ENCODE results near the gene VANGL1.

The VANGL1 gene

DNA sequence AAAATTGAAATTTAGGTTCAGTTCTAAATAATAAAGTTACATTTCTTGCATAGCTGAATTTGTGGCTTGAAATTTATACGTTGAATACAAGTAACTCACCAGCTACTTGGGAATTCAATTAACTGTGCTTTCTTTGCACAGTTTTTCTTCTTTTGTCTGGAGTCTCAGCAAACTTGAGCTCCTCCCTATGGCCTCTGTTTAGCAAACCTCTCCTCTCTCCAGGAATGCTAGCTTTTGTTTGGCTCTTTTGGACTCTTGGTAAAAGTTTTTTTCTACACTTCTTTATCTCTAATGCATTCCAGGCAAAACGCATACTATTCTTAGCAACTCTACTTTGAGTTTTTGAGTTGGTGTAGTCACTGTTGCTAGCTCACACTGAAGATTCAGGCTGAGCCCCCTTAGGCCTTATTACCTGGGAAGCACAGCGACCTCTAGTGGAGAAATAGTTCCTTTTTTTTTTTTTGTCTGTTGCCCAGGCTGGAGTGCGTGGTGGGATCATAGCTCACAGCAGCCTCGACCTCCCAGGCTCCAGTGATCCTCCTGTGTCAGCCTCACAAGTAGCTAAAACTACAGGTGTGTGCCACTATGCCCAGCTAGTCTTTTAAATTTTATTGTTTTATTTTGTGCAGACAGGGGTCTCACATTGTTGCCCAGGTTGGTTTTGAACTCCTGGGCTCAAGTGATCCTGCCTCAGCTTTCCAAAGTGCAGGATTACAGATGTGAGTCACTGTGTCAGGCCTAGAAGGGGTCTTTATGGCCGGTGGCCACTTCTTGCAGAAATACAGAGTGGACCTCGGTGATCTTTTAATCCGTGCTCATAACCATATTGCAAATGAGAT is 65.0 kb downstream of the VANGL1 start:
- peak; percentile 6 for DNase-seq

DNA sequence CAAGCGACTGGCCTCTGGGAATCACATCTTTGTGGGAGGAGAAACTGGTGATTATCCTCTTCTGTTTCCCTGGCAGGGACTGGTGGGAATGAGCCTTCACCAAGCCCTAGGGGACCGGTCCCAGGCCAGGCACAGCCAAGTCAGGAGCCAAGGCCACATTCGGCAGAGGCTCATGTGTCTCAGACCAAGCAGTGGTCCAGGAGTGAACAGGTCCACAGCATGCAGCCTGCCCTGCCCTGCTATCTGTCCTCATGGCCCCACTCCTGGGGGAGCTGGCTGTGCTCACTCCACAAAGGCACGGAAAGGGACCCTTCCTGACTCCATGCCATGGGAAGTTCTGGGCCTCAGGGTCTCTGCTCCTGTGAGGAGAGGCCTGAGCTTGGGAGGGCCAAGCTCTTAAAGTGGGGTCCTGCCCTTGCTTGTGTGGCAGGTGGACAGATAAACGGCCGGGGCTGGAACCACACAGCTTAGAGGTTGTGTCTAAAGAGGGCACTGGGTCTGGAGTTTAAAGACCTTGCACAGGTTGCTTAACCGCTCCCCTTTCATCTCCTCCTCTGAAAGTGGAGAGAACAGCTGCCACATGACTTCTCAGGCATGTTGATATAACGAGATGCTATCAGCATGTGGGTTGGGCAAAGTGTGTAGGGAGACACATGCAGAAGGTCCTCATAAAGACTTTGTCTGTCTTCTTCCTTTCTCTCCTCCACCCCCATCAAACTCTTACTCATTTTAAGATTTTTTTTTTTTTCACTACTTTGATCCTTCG is 69.3 kb downstream of the VANGL1 start:
- DNase-seq, result no peak

DNA sequence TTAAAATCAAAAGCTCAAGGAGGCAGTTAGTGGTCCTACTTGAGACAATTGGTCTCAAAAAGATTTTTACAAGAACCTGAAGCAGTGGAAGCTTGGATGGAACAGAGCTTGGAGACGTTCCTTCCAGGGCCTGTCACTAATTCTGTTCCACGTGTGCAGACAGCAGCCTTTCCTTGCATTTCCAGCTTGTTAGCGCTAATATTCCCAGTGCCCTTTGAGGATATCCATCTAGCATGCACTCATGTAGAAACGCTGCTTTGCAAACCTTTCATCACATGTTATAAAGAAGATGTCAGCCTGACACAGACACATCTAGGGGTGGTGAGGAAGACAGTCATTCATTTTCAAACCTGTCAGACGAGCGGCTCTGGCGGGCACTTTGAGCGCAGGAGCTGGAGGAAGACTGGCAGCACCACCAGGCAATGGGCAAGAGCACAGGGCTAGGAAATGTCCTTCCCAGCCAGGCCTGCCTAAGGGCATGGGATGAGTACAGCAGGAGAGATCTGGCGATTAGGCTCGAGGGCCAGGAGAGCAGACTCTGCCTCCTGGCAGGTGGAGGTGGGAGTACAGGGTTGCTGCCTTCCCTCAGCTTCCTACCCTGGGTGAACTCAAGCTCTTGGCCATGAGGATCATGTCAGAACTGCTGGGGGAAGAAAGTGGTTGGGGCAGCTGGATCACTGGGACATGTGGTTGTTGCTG is 71.3 kb downstream of the VANGL1 start:
- no peak for DNase-seq

DNA sequence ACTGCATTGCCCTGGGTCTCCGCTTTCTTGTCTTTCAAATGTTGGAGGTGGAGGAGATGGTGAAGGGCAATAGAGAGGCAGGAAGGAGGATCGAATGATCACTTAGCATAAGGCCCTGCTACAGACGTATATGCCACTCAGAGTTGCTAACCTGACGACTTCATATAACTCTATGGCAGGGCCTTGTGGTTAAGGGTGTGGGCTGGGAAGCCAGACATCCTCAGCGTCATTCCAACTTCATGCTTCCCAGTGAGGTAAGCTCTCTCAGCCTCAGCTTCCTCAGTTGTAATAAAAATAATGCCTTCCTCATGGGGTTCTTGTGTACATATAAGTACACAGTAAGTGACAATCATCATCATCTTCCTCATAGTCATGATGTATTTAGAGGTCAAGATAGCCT is 72.1 kb downstream of the VANGL1 start:
- DNase-seq, result no peak

DNA sequence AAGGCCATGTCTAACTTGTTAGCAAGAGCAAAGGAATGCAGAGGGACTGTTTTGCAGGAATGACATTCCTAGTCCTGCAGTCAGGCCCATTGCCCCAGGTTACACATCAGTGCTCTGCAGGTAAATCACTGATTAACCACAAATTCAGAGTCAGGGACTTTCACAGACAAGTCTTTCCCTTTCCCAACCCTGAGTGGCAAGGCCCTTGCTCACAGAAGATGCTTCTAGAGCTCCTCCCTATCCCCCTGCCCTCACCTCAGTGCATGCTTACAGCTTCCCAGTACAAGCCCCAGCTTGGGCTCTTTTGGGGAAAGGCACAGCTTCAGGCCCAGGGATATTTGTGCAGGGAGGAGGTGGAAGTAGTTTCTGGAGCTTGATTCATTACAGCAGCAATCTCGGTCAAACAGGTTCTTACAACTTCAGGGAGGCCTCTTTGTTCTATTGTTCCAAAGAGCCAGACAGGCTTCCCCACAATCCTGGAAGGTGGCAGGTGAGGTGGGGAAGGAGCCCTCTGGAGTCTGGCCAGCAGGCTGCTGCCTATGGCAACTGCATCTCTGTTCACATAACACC is 72.9 kb downstream of the VANGL1 start:
- DNase-seq, result peak; percentile 71

DNA sequence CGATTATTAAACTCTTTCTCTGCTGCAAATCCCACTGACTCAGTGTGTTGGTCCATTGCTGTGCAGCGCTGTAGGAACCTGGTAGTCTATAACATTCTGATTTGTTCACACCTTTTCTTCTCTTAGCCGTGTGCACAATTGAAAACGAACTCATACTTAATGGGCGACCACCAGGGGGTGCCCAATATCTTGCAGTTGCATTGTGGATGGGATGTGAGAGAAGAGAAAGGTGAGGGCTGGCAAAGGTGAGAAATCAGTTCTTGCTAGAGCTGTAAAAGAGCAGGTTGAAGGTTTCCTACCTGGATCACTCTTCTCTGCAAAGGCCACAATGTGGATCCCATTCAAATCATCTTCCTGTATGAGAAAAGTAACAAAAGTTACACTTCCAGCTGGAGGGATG is 75.8 kb downstream of the VANGL1 start:
- peak; percentile 53 for DNase-seq

DNA sequence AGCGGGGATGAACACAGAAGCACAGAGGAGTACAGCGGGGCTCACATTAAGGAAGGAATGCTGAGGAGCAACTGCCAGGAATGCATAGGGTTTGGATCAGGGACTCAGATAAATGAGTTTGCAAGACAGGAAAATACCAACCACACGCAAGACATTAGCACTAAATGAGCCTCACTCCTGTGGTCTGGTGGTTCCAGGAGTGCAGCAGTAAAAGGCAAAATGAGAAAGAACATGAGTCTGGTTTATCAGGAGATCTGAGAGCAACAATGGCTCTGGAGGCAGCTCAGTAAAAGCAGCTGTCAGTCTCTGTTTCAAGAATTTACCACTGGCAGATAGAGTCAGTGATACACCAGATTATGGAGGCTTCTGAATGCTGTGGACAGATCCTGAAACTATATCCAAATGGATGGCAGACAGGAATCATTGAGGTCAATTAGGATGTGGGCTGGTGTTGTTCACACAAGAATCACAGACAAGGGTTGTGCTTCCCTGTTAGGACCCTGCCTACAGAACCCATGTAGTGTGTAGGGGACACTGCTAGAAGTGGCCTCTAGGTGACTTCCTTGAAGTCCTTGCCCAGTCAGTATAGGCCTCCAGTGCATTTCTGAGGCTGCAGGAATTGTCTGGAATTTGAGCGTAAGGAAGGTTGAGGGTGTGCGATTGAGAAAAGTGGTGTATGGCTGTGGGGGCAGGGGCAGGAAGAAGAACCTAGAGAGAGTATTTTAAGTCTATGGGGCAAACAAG is 76.4 kb downstream of the VANGL1 start:
- DNase-seq, result no peak

DNA sequence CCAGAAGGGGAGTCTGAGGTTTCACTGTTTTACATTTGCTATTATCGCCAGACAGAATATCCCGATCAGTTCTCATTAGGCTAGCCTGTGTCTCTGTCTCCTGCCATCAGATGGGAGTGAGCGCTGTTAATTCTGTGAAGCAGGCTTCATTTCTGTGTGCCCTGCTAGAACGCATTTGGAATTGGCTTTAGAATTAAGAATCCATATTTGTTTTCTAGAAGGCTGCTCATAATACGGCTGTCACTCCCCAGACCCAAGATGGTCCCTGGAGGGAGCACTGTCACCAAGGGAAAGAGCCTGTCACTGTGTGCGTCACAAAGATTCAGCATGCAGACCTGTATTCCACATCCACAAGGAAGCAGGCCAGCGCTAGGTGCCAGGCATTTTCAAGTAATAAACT is 77.5 kb downstream of the VANGL1 start:
- no peak for DNase-seq

DNA sequence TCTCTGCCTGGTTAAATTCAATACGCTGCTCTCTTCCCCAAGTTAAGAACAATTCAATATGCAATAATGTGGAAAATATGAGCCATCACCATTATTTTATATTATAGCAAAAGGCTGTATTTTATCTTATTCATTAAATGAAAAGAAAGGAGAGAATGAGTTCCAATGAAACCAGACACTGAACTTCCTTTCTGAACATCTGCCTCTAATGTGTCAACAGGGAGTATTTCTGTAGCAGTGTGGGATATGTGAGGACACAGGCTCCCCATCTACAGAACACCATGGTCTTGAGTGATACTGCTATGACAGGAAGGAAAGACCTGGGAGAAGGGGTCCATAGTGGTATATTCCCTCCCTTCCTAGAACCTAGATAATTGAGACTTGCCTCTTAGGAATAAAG is 80.5 kb downstream of the VANGL1 start:
- peak; percentile 9 for DNase-seq

DNA sequence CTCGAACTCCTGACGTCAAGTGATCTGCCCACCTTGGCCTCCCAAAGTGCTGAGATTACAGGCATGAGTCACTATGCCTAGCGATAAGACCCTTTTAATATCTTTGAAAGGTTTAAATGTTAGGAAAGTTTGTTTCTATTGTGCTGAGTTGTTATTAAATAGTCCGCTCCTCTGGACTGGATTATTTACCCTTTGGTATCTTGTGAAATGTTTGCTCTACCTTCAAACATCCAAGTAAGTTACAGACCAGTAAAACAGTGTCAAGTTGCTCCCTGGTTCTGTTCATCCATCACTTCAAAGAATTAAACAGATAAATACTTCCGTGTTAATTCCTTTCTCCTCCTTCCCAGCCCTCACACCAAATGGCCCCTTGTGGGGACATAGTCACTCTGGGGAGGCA is 82.0 kb downstream of the VANGL1 start:
- DNase-seq, result no peak

DNA sequence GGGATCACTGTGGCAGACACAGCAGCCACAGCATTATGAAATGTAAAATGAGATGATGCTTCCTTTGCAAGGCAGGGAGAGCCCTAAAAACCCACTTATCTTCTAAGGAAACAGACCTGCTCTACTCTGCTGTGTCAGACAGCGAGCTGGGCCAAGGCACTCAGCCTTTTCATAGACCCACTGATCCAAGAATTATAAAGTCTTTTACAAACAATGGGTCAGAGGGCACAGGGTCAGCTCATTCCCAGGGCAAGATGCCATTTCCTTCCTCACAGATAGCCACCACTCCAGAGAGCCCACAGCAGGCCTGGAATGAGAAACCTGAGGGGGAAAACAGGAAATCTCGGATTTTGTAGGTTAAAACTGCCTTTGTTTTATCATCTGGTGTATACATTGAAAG is 83.8 kb downstream of the VANGL1 start:
- DNase-seq, result no peak

DNA sequence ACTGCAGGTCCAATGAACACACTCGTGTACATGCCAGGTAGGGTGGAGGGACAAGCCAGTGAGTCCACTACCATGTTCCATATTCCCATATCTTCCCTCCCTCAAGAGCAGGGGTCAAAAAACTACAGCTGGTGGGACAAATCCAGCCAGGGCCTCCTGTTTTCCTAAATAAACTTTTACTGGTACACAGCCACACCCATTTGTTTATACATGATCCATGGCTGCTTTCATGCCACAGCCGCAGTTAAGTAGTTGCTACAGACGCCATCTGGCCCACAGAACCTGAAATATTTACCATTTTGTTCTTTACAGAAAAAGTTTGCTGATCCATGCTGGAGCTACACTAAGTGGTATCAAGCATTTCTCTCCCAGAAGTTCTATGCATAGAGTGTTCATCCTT is 84.4 kb downstream of the VANGL1 start:
- no peak for DNase-seq

DNA sequence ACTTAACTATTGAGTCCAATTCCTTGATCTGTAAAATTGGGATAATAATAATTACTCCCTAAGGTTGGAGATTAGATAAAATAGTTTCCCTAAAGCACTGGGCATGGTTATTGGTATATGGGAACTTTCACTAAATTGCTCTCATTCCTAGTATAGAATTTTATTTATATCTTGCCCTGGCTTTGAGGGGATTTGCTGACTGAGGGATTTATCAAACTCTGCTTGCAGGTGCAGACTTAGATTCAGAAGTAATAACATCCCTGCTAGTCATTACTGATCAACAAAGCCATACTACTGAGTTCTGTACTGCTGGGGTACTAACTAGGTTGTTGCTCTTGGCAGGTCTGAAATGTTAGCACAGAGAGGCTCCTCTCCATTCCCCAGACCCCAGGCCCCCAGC is 84.8 kb downstream of the VANGL1 start:
- no peak for DNase-seq

DNA sequence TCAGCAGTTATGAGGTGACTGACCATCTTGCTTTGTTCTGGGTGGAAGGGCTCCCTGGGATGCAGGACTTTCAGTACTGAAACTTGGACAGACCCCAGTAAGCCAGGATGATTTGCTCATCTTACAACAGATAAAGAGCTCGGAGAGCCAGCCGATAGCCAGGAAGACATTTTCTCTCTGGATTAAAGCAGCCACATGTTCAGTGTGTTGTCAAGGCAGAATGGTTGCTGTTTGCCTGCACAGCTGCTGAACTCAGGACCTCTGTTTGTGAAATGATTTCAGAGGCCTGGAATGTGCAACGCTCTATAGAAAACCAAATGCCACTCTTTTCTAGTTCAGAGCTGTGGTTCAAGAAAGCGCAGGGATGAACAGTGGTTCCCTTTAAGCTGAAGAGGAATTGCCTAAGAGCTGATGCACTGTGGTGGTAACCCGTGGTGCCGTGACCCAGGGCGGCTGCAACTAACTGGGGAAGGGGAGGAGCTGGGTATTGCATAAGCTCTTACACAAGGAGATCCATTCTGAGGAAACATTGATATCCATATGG is 86.0 kb downstream of the VANGL1 start:
- no peak for DNase-seq

DNA sequence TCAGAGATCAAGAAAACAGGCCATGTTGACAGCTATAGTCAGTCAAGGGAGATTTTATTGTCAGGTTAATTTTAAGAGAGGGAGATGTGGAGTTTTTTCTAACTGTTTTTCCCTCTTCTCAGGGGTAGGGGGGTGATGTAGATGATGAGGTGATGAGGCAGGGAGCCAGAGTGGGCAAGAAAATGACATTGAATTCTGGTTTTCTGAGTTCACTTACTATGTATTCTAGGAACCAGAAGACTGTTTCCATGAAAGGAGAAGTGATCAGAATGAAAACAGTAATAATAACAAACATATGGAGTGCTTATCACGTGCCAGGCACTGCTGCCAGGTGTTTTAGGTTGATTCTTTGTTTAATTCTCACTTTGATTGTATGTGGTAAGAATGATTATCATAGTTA is 86.6 kb downstream of the VANGL1 start:
- DNase-seq, result no peak

DNA sequence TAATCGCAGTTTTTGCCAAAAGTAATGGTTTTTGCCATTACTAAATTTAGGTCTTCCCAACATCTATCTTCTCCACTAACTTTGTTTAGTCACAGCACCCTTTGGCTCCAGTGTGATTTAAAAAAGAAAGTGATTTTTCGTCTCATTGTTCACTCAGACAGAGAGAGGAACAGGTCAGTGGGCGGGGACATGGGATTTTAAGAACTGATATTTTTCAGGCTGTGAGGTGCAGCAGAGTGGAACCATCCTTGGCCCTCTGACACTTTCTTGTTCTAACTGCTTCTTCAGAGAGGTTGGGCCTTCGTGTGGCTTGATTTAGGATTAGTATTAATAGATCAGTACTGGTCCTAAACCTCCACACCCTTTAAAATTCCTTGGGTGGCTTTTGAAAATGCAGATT is 88.0 kb downstream of the VANGL1 start:
- no peak for DNase-seq

DNA sequence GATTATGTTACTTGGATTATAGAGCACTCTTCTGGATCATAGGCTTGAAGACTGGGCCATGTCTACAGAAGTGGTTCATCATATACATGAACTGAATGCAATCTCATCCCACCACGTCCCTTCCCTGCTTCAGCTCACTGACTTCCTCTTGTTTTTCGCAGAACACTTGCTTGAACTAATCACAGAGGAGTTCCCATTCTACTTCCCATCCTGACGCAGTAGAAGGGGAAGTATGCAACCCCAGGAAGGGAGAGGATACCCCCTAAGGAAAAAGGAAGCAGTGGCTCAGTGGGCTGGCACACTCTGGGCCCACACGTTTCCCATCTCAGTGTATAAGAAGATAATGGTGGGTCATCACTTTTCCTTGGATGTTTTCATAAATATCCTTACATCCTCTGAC is 90.5 kb downstream of the VANGL1 start:
- DNase-seq, result no peak

DNA sequence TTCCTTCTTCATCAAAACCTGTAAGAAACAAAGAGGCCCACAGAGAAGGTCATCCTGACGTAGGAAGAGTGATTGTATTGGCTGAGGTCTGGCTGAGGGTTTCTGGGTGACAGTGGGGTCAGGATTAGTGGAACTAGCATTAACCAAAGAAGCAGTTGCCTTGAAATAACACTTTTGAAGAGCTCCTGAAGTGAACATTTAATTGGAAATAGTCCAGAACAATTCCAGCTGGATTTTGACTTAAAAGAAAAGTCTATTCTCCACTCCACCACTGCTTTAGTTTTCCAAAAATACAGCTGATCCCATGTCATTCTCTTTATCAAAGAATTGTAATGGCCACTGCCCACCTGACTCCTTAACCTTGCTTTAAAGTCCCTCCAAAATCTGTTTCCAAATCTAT is 99.0 kb downstream of the VANGL1 start:
- no peak for DNase-seq

DNA sequence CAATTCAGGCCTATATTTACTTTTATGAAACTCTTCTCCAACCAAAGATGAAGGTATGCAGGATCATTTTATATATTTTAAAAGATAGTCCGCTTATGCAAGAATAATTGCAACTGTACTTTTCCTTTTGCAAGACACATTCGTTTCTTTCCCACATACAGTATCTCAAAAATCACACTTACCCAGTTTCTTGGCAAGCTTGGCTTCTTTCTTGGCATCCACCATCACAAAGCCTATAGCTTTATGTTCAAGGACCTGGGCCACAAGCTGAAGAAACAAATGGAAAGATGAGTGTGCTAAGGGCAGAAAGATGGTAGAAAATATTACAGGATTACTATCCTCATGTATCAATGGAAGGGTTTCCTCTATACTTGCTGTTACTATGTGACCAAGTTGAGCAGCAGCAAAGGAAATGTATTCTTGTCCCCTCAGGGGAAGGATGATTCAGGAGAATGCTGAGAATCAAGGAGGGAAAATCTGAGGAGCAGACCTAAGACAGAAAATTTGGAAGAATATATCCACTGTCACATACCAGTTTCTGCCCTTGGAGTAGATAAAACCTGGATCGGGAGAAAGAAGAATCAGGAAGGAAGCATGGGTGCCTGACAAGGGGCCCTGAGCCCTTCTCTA is 103.0 kb downstream of the VANGL1 start:
- DNase-seq, result no peak

DNA sequence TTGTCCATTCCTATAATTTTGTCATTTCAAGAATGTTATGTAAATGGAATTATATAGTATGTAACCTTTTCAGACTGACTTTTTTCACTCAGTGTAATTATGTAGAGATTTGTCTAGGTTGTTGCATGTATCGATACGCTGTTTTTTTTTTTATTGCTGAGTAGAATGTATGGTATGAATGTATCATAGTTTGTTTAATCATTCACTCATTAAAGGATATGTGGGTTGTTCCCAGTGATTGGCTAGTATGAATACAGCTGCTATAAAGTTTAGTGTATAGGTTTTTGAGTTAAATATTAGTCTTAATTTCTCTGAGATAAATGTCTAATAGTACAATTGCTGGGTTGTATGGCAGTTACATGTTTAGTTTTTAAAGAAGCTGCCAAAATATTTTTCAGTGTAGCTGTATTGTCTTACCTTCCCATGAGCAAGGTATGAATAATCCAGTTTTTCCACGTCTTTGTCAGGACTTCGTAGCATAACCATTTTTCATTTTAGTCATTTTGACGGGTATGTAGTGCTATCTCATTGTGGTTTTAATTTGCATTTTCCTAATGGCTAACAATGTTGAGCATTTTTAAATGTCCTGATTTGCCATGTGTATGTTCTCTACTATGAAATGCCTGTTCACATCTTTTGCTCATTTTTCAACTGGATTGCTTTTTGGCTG is 104.4 kb downstream of the VANGL1 start:
- no peak for DNase-seq
